ENCODE results near the gene MDC1.

DNA sequence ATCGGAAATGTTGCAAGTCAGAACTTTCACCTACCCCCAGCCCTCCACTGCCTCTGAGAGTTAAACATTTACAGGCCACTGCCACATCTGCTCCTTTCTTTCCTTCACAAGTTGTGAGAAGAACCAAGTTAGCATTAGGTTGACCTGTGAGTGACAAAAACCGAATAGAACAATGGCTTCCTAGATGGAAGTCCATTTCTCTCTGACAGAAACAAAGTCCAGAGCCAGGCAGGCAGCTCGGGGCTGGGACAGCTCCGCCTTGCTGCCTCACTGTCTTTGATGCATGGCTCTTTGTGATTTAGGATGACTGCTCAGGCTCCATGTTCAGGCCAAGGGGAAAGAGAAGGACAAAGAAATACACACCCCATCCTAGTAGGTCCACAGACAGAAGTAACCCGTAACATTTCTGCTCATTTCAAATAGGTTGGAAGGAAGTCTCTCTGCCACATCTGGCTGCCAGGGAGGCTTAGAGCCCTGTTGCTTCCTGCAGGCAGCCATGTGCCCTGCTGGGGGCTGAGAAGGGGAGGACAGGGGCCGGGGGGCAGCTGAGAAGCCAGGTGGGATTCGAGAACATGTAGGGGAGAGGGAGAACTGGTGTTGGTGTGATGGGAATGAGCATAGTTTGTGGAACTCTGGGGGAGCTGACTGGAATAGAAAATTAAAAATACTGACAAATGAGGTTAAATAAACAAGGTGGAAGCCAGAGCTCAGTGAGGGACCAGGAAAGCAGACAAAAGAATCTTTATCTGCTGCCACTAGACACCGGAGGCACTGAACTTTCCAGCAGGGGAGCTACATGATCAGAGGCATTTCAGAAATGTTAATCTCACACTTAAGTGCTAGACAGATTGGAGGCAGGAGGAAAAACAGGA is 46.8 kb upstream of the MDC1 start:
- peak in 1 of 3 donors; percentile 52 for TF ChIP-seq POLR2A (IDR thresholded peaks at IDR 0.05)
- TF ChIP-seq, protein P1, sequence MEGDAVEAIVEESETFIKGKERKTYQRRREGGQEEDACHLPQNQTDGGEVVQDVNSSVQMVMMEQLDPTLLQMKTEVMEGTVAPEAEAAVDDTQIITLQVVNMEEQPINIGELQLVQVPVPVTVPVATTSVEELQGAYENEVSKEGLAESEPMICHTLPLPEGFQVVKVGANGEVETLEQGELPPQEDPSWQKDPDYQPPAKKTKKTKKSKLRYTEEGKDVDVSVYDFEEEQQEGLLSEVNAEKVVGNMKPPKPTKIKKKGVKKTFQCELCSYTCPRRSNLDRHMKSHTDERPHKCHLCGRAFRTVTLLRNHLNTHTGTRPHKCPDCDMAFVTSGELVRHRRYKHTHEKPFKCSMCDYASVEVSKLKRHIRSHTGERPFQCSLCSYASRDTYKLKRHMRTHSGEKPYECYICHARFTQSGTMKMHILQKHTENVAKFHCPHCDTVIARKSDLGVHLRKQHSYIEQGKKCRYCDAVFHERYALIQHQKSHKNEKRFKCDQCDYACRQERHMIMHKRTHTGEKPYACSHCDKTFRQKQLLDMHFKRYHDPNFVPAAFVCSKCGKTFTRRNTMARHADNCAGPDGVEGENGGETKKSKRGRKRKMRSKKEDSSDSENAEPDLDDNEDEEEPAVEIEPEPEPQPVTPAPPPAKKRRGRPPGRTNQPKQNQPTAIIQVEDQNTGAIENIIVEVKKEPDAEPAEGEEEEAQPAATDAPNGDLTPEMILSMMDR (IDR thresholded peaks at IDR 0.05) = peak in 4 of 7 experiments; percentile 11 to 51 (median 43)

Data from body of pancreas (tissue), 4 donors.